ENCODE data around the gene TEX13B.
"Not testable (repeated sequence)": the region's sequence is repeated elsewhere in the genome, so short reads cannot be mapped to it uniquely, and the experiment has no call there.

The TEX13B gene

GRCh38 chrX:107982356-107982755, at the start of gene TEX13B:
TEX13B (minus strand) TSS chrX:107982370; CDS start chrX:107982127, 243 bp downstream.
- DNase-seq, result no peak

GRCh38 chrX:108029928-108030711, 48.0 kb upstream of the TEX13B start:
- DNase-seq, result no peak

- DNase-seq, result no peak
These were observed 46.7 kb upstream of the TEX13B start for GRCh38 chrX:108028854-108029253.

GRCh38 chrX:108025954-108026600, 43.9 kb upstream of the TEX13B start:
- no peak for DNase-seq

- DNase-seq, result no peak
These were observed 43.2 kb upstream of the TEX13B start for GRCh38 chrX:108025376-108025775.

GRCh38 chrX:108022491-108023089, 40.4 kb upstream of the TEX13B start:
- DNase-seq, result peak; percentile 15

GRCh38 chrX:108020631-108021030, 38.5 kb upstream of the TEX13B start:
- no peak for DNase-seq

- no peak for DNase-seq
These were observed 37.3 kb upstream of the TEX13B start for GRCh38 chrX:108019382-108019875.

GRCh38 chrX:108018656-108019381, 36.6 kb upstream of the TEX13B start:
- peak; percentile 13 for DNase-seq

GRCh38 chrX:108001218-108001814, 19.1 kb upstream of the TEX13B start:
- DNase-seq, result no peak

GRCh38 chrX:108000751-108001150, 18.6 kb upstream of the TEX13B start:
- DNase-seq, result no peak

GRCh38 chrX:107996124-107996523, 14.0 kb upstream of the TEX13B start:
- DNase-seq, result no peak

GRCh38 chrX:107985033-107985432, 2.9 kb upstream of the TEX13B start:
- no peak for DNase-seq

GRCh38 chrX:107979534-107979933, 2.6 kb downstream of the TEX13B start:
- no peak for DNase-seq

- no peak for DNase-seq
These were observed 3.4 kb downstream of the TEX13B start for GRCh38 chrX:107978707-107979307.

GRCh38 chrX:107978071-107978470, 4.1 kb downstream of the TEX13B start:
- DNase-seq, result no peak

GRCh38 chrX:107971636-107972035, 10.5 kb downstream of the TEX13B start:
- no peak for DNase-seq

GRCh38 chrX:107970073-107970472, 12.1 kb downstream of the TEX13B start:
- DNase-seq, result no peak

GRCh38 chrX:107968623-107969022, 13.5 kb downstream of the TEX13B start:
- no peak for DNase-seq

- not testable (repeated sequence) for DNase-seq
These were observed 26.8 kb downstream of the TEX13B start for GRCh38 chrX:107955337-107955736.

GRCh38 chrX:107940095-107940494, 42.1 kb downstream of the TEX13B start:
- no peak for DNase-seq

- DNase-seq, result no peak
These were observed 45.8 kb downstream of the TEX13B start for GRCh38 chrX:107936434-107936730.
